HG02943 (cell line): ENCODE measurements around the gene FMO5.

Experiments
- ATAC-seq: cut with Tn5 transposase; IDR thresholded peaks from one replicate; pipeline ENCODE4 v1.9.1; 2021; ENCODE audit warnings: mild to moderate bottlenecking, low read depth, moderate library complexity; ENCODE audit not compliant: unreplicated experiment

Gene FMO5

GRCh38 chr1:147225193-147225730 lies at the start of gene FMO5:
Gene FMO5, minus strand, starts transcription at chr1:147225339. Its CDS starts 310 bp downstream, at chr1:147225029.
- ATAC-seq, result no peak

- ATAC-seq, result no peak
These were observed 48.5 kb upstream of the FMO5 start for GRCh38 chr1:147273409-147274336.

- ATAC-seq, result no peak
These were observed 46.9 kb upstream of the FMO5 start for GRCh38 chr1:147272042-147272441.

- ATAC-seq, result no peak
These were observed 45.6 kb upstream of the FMO5 start for GRCh38 chr1:147270721-147271120.

- no peak for ATAC-seq
These were observed 42.6 kb upstream of the FMO5 start for GRCh38 chr1:147267711-147268110.

- ATAC-seq, result no peak
These were observed 41.2 kb upstream of the FMO5 start for GRCh38 chr1:147266381-147266780.

- ATAC-seq, result no peak
These were observed 39.1 kb upstream of the FMO5 start for GRCh38 chr1:147264158-147264768.

GRCh38 chr1:147260956-147261355 lies 35.8 kb upstream of the FMO5 start:
- no peak for ATAC-seq

GRCh38 chr1:147252540-147252939 lies 27.4 kb upstream of the FMO5 start:
- no peak for ATAC-seq

GRCh38 chr1:147247656-147248238 lies 22.6 kb upstream of the FMO5 start:
- ATAC-seq, result no peak

GRCh38 chr1:147246910-147247655 lies 21.9 kb upstream of the FMO5 start:
- no peak for ATAC-seq

GRCh38 chr1:147246044-147246690 lies 21.0 kb upstream of the FMO5 start:
- ATAC-seq, result no peak

GRCh38 chr1:147245586-147246021 lies 20.5 kb upstream of the FMO5 start:
- no peak for ATAC-seq

GRCh38 chr1:147245129-147245528 lies 20.0 kb upstream of the FMO5 start:
- no peak for ATAC-seq

GRCh38 chr1:147243841-147244240 lies 18.7 kb upstream of the FMO5 start:
- no peak for ATAC-seq

GRCh38 chr1:147243228-147243685 lies 18.1 kb upstream of the FMO5 start:
- peak; percentile 30 for ATAC-seq

- ATAC-seq, result peak; percentile 84
These were observed 17.5 kb upstream of the FMO5 start, which contains the start of gene CHD1L for GRCh38 chr1:147242449-147243227. Gene CHD1L, plus strand, starts transcription at chr1:147242684. Its CDS starts 20 bp downstream, at chr1:147242704.

GRCh38 chr1:147241934-147242448 lies 16.9 kb upstream of the FMO5 start:
- no peak for ATAC-seq
